NB4 (cell line): ENCODE measurements around the gene SLC66A2.

Source experiments
- DNase-seq: peaks from one replicate; pipeline ENCODE4 v3.0.0; 2010; ENCODE audit warnings: low read depth
- H3K4me3 ChIP-seq: one replicate; pipeline ENCODE4 v1.5.1; 2011; ENCODE audit warnings: mild to moderate bottlenecking, low read depth, low read length, moderate library complexity
- CTCF ChIP-seq: IDR thresholded peaks from one replicate; pipeline ENCODE4 v1.5.1; 2012; ENCODE audit warnings: low read depth, low read length
- MYC ChIP-seq: IDR thresholded peaks from 2 replicates; pipeline ENCODE4 v1.6.1; 2011; ENCODE audit warnings: low read depth, low read length
- POLR2A ChIP-seq: IDR thresholded peaks from 2 replicates; pipeline ENCODE4 v1.6.1; 2011; ENCODE audit warnings: mild to moderate bottlenecking; ENCODE audit not compliant: insufficient read length; ENCODE audit errors: extremely low read depth
- TF ChIP-seq, protein P1 (sequence below): IDR thresholded peaks from 2 replicates; pipeline ENCODE4 v1.6.1; 2011; ENCODE audit warnings: low read depth, low read length

The SLC66A2 gene

GRCh38 chr18:79910563-79911343 is 40.7 kb downstream of the SLC66A2 start:
- TF ChIP-seq, protein P1, sequence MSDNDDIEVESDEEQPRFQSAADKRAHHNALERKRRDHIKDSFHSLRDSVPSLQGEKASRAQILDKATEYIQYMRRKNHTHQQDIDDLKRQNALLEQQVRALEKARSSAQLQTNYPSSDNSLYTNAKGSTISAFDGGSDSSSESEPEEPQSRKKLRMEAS = no peak
- TF ChIP-seq CTCF (no peak), MYC (no peak)
- no peak overlapping the region for H3K4me3 ChIP-seq
- DNase-seq = no peak

DNA sequence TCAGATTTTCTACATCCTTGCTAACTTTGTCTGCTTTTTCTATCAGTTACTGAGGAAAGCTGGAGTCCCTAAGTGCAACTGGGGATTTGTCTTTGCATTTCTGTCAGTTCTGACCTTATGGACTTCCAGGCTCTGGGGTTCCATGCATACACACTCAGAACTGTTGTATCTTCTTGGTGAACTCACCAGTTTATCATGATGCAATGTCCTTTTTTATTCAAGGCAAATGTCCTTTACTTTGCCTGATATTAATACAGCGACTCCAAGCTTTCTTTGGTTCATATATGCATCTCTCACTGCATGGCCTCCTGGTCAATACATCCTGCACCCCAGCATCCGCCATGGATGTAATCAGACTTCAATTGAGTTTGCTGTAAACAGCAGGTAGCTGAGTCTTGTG is 44.7 kb downstream of the SLC66A2 start:
- H3K4me3 ChIP-seq = no peak overlapping the region
- TF ChIP-seq, protein P1 = no peak
- TF ChIP-seq POLR2A (no peak), MYC (no peak), CTCF (no peak)
- DNase-seq = no peak

DNA sequence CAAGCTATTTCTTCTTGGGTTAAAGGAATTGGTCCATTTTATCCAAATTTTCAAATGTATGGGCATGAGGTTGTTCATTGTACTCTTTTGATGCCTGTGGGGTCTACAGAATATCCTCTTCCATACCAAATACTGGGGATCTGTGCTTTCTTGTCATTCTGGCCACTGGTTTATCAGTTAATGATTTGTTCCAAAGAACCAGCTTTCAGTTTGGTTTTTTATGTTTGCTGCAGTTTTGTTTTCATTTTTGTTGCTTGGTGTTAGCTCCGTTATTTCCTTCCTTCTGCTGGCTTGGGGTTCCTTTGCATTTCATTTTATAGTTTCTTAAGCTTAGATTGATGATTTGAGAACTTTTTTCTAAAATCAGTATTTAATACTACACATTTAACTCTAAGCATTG is 45.5 kb downstream of the SLC66A2 start:
- TF ChIP-seq MYC = no peak
- TF ChIP-seq, protein P1 = no peak
- TF ChIP-seq CTCF = no peak
- no peak for TF ChIP-seq POLR2A
- no peak overlapping the region for H3K4me3 ChIP-seq
- DNase-seq = no peak

- H3K4me3 ChIP-seq = no peak overlapping the region
- TF ChIP-seq MYC (no peak), CTCF (no peak), POLR2A (no peak)
- TF ChIP-seq, protein P1 = no peak
- no peak for DNase-seq
Measured at GRCh38 chr18:79905389-79905911, 46.0 kb downstream of the SLC66A2 start.

DNA sequence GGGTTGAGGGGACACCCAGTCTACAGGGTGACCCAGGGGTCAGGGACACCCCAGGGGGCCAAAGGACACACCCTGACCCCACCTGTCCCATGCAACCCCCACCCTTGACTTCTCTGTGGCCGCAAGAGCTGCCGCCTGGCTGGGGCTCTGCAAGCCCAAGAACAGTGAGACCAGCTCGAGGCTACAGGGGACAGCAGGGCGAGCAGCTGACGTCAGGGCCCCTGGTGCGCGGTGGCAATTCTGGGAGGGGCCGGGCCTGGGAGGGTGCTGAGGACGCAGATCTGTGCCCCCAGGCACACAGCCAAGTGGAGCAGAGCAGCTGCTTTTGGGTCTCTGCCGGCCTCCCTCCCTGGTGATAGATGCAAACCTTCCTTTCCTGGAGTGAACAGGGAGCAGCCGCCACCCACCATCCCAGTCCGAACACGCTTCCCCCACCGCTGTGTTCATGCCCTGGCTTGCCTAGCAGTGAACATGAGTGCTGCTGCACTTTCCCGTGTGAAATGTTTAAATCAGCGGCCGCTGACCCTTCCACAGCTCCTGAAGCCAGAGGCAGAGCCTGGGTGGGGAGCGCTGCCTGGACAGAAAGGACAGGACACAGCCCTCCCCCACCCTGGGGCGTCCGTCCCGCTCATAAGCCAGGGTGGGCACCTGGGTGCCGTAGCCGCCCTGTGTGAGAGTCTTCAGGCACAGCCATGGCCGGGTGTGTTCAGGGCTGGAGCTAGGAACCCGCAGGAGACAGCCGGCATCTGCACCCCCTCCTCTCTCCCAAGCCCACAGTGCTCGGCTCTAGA is 46.9 kb downstream of the SLC66A2 start:
- no peak overlapping the region for H3K4me3 ChIP-seq
- TF ChIP-seq, protein P1 = no peak
- TF ChIP-seq CTCF (no peak), POLR2A (no peak), MYC (no peak)
- DNase-seq = no peak
